Erythroblast (primary cell): ENCODE measurements around the gene ZNF862.

ENCODE experiments used
- GATA1 ChIP-seq: IDR thresholded peaks from 2 replicates; pipeline ENCODE4 v1.6.1; 2011; ENCODE audit warnings: low read depth, mild to moderate bottlenecking, control low read depth, low read length, moderate library complexity
- POLR2A ChIP-seq: IDR thresholded peaks from 2 replicates; pipeline ENCODE4 v1.6.1; 2011; ENCODE audit warnings: mild to moderate bottlenecking, low read length

DNA sequence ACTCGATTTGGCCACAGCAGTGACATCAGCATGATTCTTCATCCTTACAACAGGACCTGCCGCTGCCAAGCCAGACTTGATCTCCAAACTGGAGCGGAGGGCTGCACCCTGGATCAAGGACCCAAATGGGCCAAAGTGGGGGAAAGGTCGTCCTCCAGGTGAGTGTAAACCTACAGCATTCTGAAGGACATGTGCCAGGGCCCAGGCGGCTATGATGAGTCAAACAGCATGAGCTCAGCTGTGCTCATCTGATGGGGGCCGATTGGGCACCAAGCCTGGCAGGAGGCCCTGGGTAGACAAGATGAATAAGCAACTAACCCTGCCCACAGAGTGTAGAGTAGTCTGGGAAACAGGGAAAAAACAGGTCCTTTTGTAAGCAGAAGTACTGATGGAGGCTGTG is 21.2 kb downstream of the ZNF862 start:
- TF ChIP-seq GATA1 (no peak), POLR2A (no peak)
